HG02840 (cell line): ENCODE measurements around the gene SARDH.

Experiments used
- ATAC-seq: cut with Tn5 transposase; IDR thresholded peaks from one replicate; pipeline ENCODE4 v1.9.1; 2021; ENCODE audit warnings: mild to moderate bottlenecking, moderate library complexity, moderate number of reproducible peaks; ENCODE audit not compliant: unreplicated experiment, low FRiP score

Gene SARDH

GRCh38 chr9:133704711-133705181 is 33.4 kb downstream of the SARDH start:
- no peak for ATAC-seq

GRCh38 chr9:133703591-133704399 is 34.4 kb downstream of the SARDH start:
- ATAC-seq = no peak

GRCh38 chr9:133702798-133703590 is 35.2 kb downstream of the SARDH start:
- no peak for ATAC-seq

- ATAC-seq = no peak
Observed at GRCh38 chr9:133701981-133702797, 36.0 kb downstream of the SARDH start.

GRCh38 chr9:133701321-133701980 is 36.7 kb downstream of the SARDH start:
- no peak for ATAC-seq

- no peak for ATAC-seq
Observed at GRCh38 chr9:133700819-133701320, 37.3 kb downstream of the SARDH start.

- ATAC-seq = no peak
Observed at GRCh38 chr9:133699546-133699945, 38.6 kb downstream of the SARDH start.

GRCh38 chr9:133696071-133696472 is 42.1 kb downstream of the SARDH start:
- no peak for ATAC-seq

GRCh38 chr9:133694686-133695085 is 43.5 kb downstream of the SARDH start:
- ATAC-seq = no peak

- ATAC-seq = no peak
Observed at GRCh38 chr9:133693703-133694529, 44.2 kb downstream of the SARDH start.

GRCh38 chr9:133693116-133693515 is 45.0 kb downstream of the SARDH start:
- ATAC-seq = no peak

GRCh38 chr9:133692364-133692985 is 45.7 kb downstream of the SARDH start:
- ATAC-seq = no peak

GRCh38 chr9:133691626-133692363 is 46.4 kb downstream of the SARDH start:
- ATAC-seq = no peak

- ATAC-seq = no peak
Observed at GRCh38 chr9:133691191-133691590, 47.0 kb downstream of the SARDH start.

- no peak for ATAC-seq
Observed at GRCh38 chr9:133690081-133690561, 48.0 kb downstream of the SARDH start.

- ATAC-seq = no peak
Observed at GRCh38 chr9:133689151-133689763, 48.9 kb downstream of the SARDH start.
